Right hindlimb (tissue), 1 donor: ENCODE data around the gene COQ7.

Experiments used
- DNase-seq: peaks from one replicate; pipeline ENCODE4 v3.0.0-alpha.2; 2018

The COQ7 gene

DNA sequence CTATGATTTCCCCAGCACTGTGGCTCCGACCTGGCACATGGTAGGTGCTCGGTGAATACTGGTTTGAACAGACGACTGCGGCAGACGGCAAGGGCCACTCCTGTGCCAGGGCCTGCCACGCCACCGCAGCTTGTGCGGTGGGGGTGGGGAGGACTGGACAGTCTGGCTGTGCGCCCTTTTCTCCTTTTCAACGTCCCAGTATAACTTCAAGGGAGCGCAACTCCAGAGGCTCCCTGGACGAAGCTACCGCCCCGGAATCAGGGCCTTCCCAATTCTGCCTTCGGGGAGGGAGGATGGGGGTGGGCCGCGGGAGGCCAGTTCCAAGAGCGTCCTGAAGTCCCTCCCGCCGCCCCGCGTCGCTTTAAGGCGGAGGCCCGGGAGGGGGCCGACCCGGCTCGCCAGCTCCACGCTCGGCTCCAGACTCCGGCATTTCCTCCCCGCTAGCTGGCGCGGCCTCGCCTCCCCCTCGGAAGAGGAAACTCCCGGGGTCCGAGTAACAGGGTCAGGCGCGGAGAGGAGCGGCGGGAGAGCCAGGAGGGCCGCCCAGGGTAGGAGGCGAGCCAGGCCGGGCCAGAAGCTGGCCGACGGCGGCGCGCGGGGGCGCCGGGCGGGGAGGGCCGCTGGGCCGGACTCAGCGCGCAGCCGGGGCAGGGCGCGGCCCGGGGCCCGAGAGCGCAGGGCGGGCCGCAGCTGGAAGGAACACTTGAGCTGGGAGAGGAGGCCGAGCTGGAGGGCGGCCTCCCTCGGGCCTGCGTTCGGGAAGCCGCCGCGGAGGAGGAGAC lies 46.4 kb downstream of the COQ7 start, which contains the start of gene ITPRIPL2:
TSS of gene ITPRIPL2 (plus strand) at position 388 of the 782 bp plus-strand sequence. CDS start 498 bp downstream, outside the sequence.
- DNase-seq = peak; percentile 94

DNA sequence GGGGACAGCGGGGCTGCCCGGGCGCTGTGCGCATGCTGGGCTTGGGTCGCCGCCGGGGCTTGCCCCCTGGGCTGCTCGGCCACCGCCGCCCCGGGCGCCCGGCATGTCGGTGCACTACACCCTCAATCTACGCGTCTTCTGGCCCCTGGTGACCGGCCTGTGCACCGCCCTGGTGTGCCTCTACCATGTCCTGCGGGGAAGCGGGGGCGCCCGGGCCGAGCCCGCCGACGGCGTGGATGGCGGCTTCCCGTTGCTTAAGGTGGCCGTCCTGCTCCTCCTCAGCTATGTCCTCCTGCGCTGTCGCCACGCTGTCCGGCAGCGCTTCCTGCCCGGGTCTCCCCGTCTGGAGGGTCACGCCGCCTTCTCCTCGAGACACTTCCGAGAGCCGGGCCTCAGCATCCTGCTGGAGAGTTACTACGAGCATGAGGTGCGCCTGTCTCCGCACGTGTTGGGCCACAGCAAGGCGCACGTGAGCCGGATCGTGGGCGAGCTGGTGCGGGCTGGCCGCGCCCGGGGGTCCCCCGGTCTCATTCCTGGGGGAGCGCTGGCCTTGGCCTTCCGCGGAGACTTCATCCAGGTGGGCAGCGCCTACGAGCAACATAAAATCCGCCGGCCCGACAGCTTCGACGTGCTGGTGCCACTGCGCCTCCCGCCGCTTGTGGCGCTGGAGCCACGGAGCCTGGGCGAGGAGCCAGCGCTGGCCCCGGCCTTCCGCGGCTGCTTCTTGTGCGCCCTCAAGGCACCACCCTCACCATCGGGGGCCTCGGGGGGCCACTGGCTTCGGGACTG lies 47.1 kb downstream of the COQ7 start:
- peak; percentile 80 for DNase-seq

DNA sequence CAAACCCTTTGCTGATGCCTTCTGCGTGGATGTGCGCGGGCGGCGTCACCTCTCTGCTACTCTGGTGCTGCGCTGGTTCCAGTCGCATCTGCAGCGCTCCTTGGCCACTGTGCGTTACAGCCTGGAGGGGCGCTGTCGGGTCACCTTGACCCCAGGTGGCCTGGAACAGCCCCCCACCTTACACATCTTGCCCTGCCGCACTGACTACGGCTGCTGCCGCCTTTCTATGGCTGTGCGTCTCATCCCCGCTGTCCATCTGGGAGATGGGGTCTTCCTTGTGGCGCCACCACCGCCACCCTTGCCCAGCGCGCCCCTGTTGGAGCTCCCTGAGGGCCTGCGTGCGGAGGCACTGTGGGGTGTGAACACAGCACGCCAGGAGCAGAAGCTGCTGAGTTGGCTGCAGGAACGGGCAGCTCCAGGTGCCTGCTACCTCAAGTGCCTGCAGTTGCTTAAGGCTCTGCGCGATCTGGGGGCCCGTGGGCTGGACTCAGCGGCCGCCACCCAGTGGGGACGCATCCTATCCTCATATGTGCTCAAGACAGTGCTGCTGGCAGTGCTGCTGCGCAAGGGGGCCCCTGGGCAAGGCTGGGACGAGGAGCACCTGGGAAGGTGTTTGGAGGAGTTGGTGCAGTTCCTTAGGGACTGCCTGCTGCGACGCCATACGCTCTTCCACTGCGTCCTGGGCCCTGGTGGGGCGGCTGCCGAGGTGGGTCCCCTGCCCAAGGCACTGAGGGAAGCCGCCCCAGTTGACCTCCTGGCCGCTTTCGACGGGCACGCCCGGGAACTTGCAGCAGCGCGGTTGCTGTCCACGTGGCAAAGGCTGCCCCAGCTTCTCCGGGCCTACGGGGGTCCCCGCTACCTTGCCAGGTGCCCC lies 48.0 kb downstream of the COQ7 start:
- no peak for DNase-seq

DNA sequence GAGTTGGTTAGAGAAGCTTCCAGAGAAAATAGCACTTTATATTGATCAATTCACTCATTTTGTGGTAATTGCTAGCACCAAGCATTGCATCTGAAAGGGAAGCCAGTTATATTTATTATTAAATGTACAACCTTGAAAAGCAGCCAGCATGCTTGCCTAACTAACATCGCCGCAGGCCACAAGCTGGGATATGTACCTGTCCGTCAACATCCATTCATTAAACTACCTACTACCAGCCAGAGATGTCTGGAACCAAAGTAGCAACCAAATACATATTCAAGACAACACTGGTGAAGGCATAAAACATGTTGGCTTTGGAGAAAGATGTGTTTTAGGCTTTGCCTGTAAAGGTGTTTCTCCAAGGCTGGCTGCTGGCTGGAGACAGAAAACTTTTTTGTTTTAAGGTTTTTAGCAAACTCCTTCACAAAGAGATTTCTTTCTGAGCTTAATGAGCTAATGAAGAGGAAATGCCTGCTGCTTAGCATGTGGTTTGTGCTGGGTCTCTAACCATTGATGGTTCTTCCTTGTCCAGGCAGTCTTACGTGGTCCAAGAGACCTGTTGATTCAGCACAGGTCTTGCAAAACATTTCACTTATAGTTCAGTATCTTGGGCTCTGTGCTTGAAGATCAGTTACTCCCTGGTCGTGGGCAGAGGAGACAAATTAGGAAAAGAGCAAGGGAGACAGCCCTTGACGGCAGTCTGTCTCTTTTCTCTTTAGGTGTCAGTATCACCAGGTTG lies 49.5 kb downstream of the COQ7 start:
- DNase-seq = no peak

DNA sequence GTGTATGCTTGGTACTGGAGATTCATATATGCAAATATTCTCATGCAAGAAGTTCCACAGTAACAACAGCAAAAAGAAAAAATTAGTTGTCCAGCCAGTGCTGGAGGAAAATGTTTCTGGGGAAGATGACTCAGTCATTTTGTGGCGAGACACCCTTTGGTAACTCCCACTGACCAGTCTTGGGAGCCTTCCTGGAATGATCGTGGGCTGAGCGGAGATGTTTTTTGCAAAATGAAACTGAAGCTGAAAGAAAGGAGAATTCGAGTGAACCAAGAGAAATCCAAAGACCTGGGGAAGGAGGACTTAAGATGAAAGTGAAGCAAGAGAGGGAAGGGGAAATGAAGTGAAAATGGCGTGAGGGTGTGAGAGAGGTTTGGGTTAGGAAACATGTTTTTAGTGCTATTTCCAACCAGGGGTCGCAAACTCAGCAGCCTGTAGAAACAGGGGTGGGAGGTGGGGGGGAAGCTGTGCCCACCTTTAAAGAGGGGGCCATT lies 51.6 kb downstream of the COQ7 start:
- peak; percentile 64 for DNase-seq

DNA sequence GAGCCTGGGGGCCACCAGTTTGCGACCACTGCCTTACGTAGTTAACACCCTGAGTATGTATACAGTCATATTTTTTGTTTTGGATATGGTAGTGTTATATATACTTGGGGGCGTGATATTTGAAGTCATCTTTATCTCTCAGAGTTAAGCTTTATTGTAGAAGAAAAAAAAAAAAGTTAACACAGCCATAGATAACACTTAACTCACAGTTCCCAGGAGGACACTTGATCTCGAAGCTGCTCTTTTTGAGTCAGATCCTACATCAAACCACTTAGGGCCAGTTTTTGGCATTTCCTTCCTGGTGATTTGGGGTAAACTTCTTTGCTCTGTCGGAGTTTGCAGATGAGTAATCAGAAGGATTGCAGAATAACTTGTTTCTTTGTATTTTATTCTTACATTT lies 52.1 kb downstream of the COQ7 start:
- DNase-seq = no peak

DNA sequence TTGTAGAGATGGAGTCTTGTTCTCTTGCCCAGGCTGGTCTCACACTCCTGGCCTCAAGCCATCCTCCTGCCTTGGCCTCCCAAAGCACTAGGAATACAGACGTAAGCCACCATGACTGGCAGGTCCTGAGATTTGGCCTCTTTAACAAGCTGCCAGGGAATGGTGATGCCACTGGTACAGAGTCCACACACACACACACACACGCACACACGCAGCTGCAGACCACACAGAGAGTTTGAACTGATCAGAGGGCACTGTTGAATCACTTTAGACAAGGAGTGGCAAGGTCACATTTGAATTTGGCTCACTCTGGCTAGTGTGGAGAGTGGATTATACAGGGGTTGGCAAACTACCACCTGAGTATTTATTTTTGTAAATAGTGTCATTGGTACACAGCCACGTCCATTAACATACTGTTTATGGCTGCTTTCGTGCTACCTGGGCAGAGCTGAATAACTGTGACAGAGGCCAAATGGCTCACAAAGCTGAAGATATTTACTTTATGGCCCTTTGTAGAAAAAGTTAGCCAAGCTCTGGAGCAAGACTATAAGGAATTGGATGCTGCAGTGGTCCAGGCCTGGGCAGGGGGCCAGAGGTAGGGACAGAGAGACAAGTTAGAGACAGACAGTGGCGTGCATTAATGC lies 56.2 kb downstream of the COQ7 start:
- no peak for DNase-seq

DNA sequence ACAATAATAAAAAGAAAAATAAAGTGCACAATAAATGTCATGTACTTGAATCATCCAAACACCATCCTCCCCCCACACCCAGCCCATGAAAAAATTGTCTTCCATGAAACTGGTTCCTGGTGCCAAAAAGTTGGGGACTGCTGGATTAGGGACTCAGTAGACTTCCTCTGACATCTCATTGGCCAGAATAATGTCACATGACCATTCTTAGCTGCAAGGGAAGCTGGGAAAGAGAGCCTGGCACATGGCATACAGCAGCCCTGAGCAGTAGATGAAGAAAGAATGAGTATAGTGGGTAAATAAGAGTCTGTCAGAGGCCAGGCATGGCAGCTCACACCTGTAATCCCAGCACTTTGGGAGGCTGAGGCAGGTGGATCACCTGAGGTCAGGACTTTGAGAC lies 58.9 kb downstream of the COQ7 start:
- no peak for DNase-seq

DNA sequence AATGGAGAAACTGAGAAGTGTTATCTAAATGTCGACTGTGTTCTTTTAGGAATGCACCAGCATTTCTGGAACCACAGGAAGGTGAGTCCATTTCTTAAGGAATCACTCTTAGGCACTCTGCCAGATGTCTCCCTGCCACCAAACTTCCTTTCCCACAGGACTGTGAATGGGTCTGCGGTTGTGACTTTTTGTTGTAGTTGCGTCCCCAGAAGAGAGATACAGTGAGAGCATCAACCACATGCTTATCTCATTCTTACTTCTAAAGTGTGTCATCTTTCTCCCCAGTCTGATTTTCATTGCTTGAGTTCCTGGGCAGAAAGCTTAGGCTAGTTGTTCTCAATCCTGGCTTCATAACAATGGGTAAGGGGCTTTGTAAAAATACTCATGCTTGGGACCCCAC lies 59.8 kb downstream of the COQ7 start:
- DNase-seq = no peak

DNA sequence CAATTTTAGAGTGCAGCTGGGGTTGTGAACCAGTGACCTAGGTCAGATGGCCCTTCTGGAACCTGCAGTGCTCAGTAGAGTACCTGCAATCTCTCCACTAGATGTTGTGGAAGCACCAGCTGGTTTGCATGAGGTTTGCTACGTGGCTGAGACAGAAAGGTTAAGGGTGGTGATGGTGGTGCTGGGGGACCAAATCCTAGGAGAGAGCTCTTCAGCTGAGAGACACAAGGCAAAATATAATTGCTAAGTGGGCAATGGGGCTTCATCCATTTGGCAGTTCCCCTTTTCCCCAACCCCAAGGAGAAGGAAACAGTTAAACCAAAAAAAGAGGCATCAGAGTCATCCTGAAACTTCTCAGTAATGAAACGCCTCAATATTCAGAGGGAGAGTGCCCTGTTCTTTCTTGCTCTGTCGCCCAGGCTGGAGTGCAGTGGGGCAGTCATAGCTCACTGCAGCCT lies 60.3 kb downstream of the COQ7 start:
- no peak for DNase-seq

DNA sequence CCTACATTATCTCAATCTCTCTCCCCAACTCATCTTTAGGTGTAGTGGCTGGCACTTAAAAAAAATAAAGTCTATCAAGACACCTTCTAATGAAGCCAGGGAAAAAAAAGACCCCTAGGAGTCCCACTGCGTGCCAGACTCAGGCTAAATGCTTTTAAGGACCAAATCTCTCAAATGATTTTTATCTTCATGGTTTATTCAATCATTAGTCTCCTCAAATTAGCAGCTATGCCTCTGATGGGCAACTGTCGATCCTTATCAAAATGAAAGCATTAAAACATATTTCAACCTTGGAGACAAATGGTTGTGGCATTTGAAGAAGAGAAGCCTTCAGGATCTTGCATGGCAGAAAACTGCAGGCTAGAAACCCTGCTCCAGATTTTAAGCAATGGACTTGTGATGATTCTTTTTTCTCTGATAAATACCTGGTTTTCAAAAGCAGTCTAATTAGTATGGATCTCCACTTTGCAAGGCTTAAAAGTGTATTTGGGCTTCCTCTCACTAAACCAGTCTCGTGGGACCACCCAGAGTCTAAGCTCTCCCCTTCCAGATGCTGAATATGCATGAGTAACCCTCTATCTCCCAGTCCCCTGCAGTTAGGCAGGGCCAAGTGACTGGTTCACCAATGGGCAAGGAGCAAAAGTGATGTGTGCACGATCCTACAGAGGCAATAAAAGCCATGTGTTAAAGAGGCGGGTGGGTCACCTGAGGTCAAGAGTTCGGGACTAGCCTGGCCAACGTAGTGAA lies 61.2 kb downstream of the COQ7 start:
- DNase-seq = no peak
